GM21390 (cell line): Measurements from ENCODE around the gene HMGCL.
"Not testable (repeated sequence)": the region's sequence is repeated elsewhere in the genome, so short reads cannot be mapped to it uniquely, and the experiment has no call there.

Experiments
- ATAC-seq: cut with Tn5 transposase; IDR thresholded peaks from one replicate; pipeline ENCODE4 v1.9.1; 2021; ENCODE audit not compliant: unreplicated experiment

The HMGCL gene

DNA sequence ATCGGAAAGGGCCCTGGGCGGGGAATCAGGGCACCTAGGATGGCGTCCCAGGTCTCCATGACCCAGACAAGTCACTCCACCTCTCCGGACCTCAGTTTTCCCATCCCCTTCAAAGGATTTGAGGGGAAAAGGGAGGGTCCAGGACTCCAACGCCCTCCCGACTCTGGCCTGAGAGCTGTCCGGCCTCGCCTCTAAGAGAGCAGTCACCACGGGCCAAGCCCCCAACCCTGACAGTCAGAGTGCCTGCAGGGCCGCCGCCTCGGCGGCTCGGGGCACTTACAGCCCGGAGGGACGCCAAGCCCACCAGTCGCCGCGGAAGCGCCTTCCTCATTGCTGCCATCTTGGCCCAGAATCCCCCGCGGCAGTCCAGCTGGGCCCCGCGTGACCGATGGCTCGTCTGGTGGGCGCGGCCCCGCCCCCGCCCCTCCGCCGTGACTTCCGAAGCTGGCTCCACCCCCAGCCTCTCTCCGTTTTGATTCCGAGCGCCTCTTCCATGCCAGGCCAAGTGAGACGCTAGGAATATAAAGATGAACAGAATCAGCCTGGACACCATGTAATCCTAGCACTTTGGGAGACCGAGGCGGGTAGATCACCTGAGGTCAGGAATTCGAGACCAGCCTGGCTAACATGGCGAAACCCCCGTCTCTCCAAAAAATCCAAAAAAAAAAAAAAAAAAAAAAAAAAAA is at the start of gene HMGCL:
TSS of gene HMGCL (minus strand) at position 354 of the 686 bp plus-strand sequence. CDS start at position 340, 14 bp downstream.
- ATAC-seq = peak; percentile 84

DNA sequence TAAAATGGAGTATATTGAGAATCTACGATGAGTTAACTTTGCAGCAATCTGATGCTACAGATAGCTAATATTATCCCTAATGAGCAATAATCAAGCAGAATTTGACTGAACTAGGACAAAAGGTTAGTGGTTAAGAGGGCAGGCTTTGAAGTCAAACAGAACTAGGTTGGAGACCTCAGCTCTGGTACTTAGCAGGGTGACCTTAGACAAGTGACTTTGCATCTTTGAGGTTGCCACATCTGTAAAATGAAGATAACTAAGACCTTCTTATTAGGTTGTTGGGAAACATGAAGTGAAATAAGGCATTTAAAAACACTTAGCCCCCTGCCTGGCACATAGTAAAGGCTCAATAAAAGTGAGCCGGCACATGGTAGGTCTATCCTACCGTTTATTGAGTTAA is 47.2 kb upstream of the HMGCL start:
- no peak for ATAC-seq

DNA sequence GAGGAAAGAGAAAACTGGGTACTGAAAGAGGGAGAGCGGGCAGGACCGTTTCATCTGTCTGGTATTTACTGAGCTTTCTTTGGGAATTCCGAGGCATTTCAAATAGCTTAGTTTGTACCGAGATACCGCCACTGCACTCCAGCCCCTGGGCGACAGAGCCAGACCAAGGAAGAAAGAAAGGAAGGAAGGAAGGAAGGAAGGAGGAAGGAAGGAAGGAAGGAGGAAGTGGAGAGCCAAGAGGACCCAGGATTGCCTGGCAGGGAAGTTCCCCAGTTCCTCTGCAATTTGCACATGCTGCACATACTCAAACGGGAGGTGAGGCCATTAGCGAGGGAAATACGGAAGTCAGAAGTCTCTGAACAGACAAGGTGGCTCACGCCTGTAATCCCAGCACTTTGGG is 43.8 kb upstream of the HMGCL start:
- no peak for ATAC-seq

DNA sequence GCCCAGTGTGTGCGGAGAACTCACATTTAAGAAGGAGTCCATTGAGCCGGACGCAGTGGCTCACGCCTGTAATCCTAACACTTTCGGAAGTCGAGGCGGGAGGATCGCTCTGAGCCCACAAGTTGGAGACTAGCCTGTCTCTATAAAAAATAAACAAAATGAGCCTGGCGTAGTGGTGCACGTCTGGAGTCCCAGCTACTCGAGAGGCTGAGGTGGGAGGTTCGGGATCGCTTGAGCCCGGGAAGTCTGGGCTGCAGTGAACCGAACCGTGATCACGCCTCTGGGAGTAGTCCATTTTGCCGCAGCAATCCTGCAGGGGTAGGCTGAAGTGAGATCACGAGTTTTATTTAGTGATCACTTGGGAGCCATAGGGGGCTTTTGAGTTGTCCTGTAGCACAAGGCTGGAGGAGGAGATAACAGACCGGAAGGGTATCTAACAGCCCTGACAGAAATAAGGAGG is 43.4 kb upstream of the HMGCL start:
- peak; percentile 6 for ATAC-seq

DNA sequence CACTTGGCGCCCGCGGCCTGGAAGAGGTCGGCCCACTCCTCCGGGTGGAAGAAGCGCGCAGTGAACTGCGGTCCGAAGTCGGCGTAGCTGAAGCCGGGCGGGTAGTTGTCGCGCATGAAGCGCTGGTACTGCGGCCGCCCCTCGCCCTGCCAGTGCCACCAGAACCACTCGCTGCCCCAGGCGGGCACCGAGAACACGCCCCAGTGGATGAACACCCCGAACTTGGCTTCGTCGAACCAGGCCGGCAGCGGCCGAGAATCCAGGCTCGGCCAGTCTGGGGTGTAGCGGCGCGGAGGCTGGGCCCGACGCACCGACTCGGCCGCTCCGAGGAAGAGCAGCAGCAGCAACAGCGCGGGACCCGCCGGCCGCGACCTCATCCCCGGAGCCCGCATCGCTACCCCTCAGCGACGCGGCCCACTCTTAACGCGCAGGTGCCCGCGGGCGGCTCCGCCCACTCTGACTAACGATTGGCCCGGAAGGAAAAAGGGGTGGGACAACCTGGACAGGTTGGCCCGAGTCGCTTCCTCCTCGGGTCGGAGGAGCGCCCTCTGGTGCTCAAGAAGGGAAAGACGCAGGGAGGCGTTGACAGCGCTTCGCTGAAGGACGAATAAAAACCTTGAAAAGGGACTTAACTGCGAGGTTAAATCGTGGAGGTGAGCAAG is 42.8 kb upstream of the HMGCL start, which contains the start of gene FUCA1:
TSS of gene FUCA1 (minus strand) at position 396 of the 662 bp plus-strand sequence. CDS start at position 392, 4 bp downstream.
- ATAC-seq = peak; percentile 93

DNA sequence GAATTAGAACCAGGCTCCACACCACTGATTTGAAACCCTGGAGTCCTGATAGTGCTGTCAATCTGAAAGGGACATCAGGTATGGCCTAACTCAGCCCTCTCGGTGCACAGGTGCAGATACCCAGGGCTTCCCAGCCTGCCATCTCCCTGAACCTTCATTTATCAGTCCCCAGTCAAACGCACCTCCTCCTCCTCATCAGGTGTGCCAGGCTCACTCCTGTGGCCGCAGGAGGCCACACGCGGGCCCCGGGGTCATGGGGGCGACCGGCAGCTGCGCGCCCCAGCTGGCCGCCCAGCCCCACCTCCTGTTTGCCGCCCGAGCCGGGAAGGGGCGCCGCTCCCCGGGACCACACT is 42.3 kb upstream of the HMGCL start:
- no peak for ATAC-seq

DNA sequence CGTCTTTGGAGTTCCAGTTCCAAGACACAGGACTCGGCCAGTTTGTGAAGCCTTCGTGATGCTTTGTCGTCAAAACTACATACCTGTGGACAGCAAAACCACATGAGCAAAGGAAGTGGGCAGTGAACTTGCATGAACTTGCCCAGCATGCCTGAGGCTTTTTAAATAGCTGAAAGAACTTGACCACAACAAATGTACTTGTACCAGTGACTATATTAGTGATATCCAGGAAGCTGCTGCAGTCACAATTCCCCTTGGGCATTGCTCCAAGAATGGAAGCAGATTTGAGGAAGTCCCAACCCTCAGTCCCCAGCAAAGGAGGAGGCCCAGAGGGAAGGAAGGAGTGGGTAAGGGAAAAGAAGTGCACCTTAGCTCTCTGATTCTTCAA is 40.3 kb upstream of the HMGCL start:
- ATAC-seq = no peak

DNA sequence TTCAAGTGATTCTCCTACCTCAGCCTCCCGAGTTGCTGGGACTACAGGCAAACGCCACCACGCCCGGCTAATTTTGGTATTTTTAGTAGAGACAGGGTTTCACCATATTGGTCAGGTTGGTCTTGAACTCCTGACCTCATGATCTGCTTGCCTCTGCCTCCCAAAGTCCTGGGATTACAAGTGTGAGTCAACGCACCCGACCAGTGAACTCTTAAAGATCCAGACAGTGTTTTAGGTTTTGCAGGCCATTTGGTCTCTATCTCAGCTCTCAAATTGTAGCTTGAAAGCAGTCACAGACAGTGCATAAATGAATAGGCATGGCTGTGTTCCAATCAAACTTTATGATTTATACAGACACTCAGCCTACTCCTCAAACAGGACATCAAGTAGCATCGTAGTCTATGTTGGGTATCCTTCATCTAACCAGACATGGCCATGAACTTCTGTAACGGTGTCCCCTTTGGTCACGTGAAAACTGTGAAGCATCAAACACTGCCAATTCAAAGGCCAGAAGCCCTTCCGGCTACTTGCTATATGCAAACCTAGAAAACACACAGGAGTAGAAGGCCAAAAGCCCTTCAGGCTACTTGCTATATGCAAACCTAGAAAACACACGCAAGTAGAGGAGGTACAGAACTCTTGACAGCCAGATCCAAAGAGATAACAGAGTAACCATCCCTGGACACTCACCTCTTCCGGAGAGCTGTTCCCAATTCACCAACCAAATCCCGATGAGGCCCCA is 39.7 kb upstream of the HMGCL start:
- ATAC-seq = no peak

DNA sequence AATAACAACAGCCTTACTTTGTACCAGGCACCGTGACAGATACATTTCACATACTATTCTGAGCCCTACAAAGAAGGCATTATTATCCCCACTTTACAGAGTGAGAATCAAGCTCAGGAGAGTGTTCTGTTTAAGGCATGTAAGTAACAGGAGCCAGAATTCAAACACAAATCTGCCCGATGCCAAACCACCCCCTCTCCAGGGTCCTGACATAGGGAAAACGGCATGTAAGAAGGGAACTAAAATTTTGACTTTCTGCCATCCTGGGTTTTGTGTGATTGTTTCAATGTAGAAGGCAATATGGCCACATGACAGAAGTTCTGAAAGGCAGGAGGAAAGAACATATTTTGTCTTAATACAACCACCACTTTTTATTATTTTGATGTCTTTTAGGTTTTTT is 37.4 kb upstream of the HMGCL start:
- no peak for ATAC-seq

DNA sequence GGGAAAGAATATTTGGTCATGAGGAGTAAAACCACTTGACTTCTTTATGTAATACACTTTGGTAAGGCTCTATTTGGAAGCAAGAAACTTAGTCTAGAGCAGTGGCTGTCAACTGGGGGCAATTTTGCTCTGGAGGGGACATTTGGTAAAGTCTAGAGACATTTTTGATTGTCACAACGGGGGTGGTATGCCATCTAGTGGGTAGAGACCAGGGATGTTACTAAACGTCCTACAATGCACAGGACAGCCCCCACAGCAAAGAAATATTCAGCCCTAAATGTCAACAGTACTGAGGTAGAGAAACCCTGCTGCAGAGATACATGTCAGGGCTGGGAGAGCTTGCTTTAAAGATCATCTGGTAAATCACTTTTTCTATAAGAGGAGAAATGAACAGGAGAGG is 29.3 kb upstream of the HMGCL start:
- no peak for ATAC-seq

DNA sequence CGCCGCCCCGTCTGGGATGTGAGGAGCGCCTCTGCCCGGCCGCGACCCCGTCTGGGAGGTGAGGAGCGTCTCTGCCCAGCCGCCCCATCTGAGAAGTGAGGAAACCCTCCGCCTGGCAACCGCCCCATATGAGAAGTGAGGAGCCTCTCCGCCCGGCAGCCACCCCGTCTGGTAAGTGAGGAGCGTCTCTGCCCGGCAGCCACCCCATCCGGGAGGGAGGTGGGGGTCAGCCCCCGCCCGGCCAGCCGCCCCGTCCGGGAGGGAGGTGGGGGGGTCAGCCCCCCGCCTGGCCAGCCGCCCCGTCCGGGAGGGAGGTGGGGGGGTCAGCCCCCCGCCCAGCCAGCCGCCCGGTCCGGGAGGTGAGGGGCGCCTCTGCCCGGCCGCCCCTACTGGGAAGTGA is 27.9 kb upstream of the HMGCL start:
- not testable (repeated sequence) for ATAC-seq

DNA sequence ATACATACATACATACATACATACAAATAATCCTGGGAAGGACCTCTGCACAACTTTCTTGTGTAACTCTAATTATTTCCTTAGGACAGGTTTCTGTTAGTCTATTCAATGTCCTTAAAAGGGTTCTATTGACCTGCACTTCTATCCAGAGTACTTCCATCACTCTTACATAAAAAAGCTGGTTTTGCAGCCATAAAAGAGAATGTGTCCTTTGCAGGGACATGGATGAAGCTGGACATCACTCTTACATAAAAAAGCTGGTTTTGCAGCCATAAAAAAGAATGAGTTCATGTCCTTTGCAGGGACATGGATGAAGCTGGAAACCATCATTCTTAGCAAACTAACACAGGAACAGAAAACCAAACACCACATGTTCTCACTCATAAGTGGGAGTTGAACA is 26.2 kb upstream of the HMGCL start:
- not testable (repeated sequence) for ATAC-seq

DNA sequence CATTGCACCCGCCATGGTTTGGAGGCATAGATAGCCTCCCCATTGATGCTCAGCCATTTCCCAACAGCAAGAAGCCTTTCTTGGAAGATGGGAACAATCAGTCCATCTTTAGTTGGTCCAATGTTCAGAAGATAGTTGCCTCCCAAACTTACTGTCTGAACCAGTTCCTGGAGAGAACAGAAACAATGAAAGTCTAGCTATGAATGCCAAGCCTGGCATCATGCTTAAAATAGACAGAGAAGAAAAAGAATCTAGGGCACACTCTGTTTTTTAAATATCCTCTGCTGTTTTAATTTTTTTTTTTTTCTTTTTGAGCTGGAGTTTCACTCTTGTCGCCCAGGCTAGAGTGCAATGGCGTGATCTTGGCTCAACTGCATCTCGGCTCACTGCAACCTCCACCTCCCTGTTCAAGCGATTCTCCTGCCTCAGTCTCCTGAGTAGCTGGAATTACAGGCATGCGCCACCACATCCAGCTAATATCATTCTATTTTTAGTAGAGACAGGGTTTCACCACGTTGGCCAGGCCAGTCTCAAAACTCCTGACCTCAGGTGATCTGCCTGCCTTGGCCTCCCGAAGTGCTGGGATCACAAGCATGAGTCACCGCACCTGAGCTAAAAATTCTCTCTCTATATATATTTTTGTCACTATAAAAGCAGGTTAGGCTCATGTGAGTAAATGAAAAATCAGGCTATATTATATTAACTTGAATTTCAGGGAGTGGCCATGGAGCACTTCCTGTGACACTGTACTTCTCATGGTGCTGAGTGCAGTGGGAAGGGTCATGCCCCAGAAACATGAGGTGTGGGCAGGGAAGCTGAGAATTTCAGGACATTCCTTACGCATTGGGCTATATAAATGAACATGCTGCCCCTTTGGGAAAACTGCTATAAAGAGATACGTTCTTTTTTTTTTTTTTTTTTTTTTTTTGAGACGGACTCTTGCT is 23.7 kb upstream of the HMGCL start:
- ATAC-seq = no peak

DNA sequence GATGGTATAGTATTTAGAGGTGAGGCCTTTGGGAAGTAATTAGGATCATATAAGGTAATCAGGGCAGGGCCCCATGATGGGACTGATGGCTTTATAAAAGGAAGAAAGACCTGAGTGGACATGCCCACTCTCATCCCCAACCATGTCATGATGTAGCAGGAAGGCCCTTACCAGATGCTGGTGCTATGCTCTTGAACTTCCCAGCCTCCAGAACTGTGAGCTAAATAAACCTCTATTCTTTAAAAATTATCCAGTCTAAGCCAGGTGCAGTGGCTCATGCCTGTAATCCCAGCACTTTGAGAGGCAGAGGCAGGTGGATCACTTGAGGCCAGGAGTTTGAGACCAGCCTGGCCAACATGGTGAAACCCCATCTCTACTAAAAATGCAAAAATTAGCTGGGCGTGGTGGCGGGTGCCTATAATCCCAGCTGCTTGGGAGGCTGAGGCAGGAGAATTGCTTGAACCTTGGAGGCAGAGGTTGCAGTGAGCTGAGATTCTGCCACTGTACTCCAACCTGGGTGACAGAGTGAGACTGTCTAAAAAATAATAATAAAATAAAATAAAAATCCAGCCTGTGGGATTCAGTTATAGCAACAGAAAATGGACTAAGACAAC is 22.4 kb upstream of the HMGCL start:
- not testable (repeated sequence) for ATAC-seq

DNA sequence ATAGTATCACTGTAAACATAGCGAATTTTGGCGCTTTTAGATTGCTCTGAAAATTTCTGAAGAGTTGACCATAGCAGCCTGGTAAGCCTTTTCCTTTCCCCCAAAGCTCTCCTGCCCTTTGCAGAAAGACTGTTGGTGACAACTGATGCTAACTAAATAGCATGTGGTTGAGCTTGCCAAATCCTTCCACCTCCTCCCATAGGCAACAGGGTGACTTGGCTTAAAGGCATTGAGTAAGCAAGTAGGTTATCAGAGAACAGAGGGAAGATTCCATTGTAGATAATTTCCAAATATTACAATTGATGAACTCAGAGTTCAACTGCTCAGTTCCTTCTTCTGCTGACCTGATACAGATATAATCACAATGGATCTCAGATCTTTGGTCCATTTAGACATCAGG is 19.9 kb upstream of the HMGCL start:
- no peak for ATAC-seq

DNA sequence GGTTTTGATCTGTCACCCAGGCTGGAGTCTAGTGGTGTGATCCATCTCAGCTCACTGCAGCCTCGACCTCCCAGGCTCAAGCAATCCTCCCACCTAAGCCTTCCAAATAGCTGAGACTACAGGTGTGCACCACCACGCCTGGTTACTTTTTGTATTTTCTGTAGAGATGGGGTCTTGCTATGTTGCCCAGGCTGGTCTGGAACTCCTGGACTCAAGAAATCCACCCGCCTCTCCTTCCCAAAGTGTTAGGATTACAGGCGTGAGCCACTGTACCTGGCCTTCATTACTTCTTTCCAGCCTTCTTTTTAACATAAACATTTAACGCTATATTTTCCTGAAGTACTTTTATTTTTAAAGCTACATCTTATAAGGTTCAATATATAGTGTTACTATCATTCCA is 18.4 kb upstream of the HMGCL start:
- ATAC-seq = no peak

DNA sequence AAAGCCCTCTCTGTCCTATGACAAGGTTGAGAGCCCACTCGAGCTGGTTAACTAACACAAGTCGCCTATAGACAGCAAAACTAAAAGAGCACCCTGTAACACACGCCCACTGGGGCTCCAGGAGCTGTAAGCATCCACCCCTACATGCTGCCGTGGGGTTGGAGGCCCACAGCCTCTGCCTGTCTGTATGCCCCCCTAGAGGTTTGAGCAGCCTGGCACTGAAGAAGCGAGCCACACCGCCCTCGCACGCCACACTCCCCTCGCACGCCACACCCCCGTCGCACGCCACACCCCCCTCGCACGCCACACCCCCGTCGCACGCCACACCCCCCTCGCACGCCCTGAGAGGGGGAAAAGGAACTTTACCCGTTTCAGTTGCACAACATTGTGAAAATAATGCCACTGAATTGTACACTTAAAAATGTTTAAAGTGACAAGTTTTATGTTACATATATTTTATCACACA is 13.2 kb upstream of the HMGCL start:
- no peak for ATAC-seq

DNA sequence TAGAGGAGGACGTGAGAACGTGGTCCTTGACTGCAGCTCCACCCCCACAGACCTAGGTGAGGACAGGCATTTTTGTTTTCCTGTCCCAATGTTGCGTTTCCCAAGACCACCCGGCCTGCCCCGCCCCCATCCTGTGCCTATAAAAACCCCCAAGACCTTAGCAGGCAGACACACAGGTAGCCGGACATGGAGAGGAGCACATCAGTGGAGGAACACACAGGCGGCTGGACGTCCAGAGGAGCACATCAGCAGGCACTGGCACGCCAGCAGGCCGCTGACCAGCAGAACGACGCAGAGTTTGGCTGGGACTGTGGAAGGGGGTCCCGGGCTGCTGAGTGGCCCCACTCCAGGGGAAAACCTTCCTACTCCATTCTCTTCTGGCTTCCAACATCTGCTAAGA is 12.7 kb upstream of the HMGCL start:
- ATAC-seq = no peak

DNA sequence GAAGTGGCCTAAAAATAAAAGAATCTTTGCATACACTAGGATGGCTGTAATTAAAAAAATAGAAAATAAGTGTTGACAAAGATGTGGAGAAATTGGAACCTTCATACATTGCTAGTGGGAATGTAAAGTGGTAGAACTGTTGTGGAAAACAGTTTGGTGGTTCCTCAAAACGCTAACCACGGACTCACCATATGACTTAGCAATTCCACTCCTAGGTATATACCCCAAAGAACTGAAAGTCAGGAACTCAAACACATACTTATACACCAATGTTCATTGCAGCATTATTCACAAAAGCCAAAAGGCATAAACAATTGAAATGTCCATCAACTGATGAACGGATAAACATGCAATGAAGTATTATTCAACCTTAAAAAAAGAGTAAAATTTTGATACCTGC is 10.8 kb upstream of the HMGCL start:
- ATAC-seq = no peak

DNA sequence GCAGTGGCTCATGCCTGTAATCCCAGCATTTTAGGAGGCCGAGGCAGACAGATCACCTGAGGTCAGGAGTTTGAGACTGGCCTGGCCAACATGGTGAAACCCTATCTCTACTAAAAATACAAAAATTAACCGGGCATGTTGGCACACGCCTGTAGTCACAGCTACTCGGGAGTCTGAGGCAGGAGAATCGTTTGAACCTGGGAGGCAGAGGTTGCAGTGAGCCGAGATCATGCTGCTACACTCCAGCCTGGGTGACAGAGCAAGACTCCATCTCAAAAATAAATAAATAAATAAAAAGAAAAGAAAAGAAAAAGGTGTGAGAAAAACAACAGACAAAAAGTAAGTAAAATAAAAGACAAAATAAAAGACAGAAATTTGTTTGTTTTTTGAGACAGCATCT is 8.9 kb upstream of the HMGCL start:
- ATAC-seq = not testable (repeated sequence)
